ENCODE data around the gene BICC1.

The BICC1 gene

GRCh38 chr10:58556516-58557165 lies 44.0 kb downstream of the BICC1 start:
- DNase-seq (ENCODE audit: low read depth in 2 of 3, low spot score in 2 of 3), result no peak

GRCh38 chr10:58557714-58558113 lies 45.0 kb downstream of the BICC1 start:
- DNase-seq (ENCODE audit: low read depth in 2 of 3, low spot score in 2 of 3), result no peak

GRCh38 chr10:58560068-58560467 lies 47.4 kb downstream of the BICC1 start:
- no peak for DNase-seq (ENCODE audit: low read depth in 2 of 3, low spot score in 2 of 3)

GRCh38 chr10:58565271-58565670 lies 52.6 kb downstream of the BICC1 start:
- DNase-seq (ENCODE audit: low read depth in 2 of 3, low spot score in 2 of 3), result no peak

GRCh38 chr10:58567652-58568051 lies 55.0 kb downstream of the BICC1 start:
- no peak for DNase-seq (ENCODE audit: low read depth in 2 of 3, low spot score in 2 of 3)

- DNase-seq (ENCODE audit: low read depth in 2 of 3, low spot score in 2 of 3), result no peak
These were observed 55.8 kb downstream of the BICC1 start for GRCh38 chr10:58568428-58568935.

GRCh38 chr10:58570307-58570723 lies 57.6 kb downstream of the BICC1 start:
- DNase-seq (ENCODE audit: low read depth in 2 of 3, low spot score in 2 of 3), result no peak

- DNase-seq (ENCODE audit: low read depth in 2 of 3, low spot score in 2 of 3), result no peak
These were observed 58.3 kb downstream of the BICC1 start for GRCh38 chr10:58570979-58571378.

- no peak for DNase-seq (ENCODE audit: low read depth in 2 of 3, low spot score in 2 of 3)
These were observed 60.5 kb downstream of the BICC1 start for GRCh38 chr10:58573144-58573543.

GRCh38 chr10:58574058-58574457 lies 61.4 kb downstream of the BICC1 start:
- no peak for DNase-seq (ENCODE audit: low read depth in 2 of 3, low spot score in 2 of 3)

GRCh38 chr10:58575491-58575890 lies 62.8 kb downstream of the BICC1 start:
- no peak for DNase-seq (ENCODE audit: low read depth in 2 of 3, low spot score in 2 of 3)

- no peak for DNase-seq (ENCODE audit: low read depth in 2 of 3, low spot score in 2 of 3)
These were observed 64.2 kb downstream of the BICC1 start for GRCh38 chr10:58576751-58577436.

GRCh38 chr10:58577437-58577777 lies 64.7 kb downstream of the BICC1 start:
- DNase-seq (ENCODE audit: low read depth in 2 of 3, low spot score in 2 of 3), result no peak

- DNase-seq (ENCODE audit: low read depth in 2 of 3, low spot score in 2 of 3), result no peak
These were observed 65.7 kb downstream of the BICC1 start for GRCh38 chr10:58578366-58578765.

- DNase-seq (ENCODE audit: low read depth in 2 of 3, low spot score in 2 of 3), result no peak
These were observed 66.5 kb downstream of the BICC1 start for GRCh38 chr10:58579011-58579655.

GRCh38 chr10:58582045-58582444 lies 69.4 kb downstream of the BICC1 start:
- DNase-seq (ENCODE audit: low read depth in 2 of 3, low spot score in 2 of 3), result no peak

GRCh38 chr10:58585435-58585834 lies 72.8 kb downstream of the BICC1 start:
- DNase-seq (ENCODE audit: low read depth in 2 of 3, low spot score in 2 of 3), result no peak

- no peak for DNase-seq (ENCODE audit: low read depth in 2 of 3, low spot score in 2 of 3)
These were observed 73.9 kb downstream of the BICC1 start for GRCh38 chr10:58586282-58587245.

- DNase-seq (ENCODE audit: low read depth in 2 of 3, low spot score in 2 of 3), result no peak
These were observed 75.0 kb downstream of the BICC1 start for GRCh38 chr10:58587676-58588075.

GRCh38 chr10:58588673-58589265 lies 76.1 kb downstream of the BICC1 start:
- no peak for DNase-seq (ENCODE audit: low read depth in 2 of 3, low spot score in 2 of 3)

Measured in activated CD8-positive, alpha-beta memory T cell treated with anti-CD3 and anti-CD28 coated beads for 48 hours (primary cell).